A549 (cell line): ENCODE results near the gene TSR3. TPM values are rescaled to one million over a fixed set of nuclear protein-coding genes. Genes with fewer than 3 reads are reported as not detected.

Experiments
- ATAC-seq, 2 experiments: fragments of 200-7000 bp in 1 of 2; fragments of >200 bp in 1 of 2; cut with Nextera tagmentation in 1 of 2; cut with Tn5 transposase in 1 of 2; 3 replicates each; pipeline versions ENCODE4 v1.8.0 to v1.9.1; 2018 to 2020; ENCODE audit warnings: mild to moderate bottlenecking in 1 of 2, moderate library complexity in 1 of 2
- CTCF ChIA-PET: fragments of 300-600 bp; sonication (Branson Sonifier 250); formaldehyde crosslinking; extraction: SDS; loops from one replicate; lab custom pipeline; 2021; ENCODE audit warnings: antibody characterized with exemption, inconsistent platforms; lab: Yijun Ruan, JAX
- POLR2A ChIA-PET: fragments of 350-600 bp; formaldehyde crosslinking; extraction: SDS; loops from one replicate; lab custom pipeline; 2021; ENCODE audit warnings: antibody characterized with exemption, inconsistent platforms; lab: Yijun Ruan, JAX
- DNase-seq, 2 experiments: peaks; one replicate each; pipeline versions ENCODE4 v3.0.0 to v3.0.0-alpha.2; 2011 to 2016; ENCODE audit warnings: low read depth in 1 of 2, low spot score in 1 of 2
- FAIRE-seq: peaks from 2 replicates; lab custom pipeline; 2011; peaks lifted over from hg19 to GRCh38; lab: Jason Lieb, UNC
- H3K27ac ChIP-seq, 2 experiments: fragments of >200 bp; sonication (Bioruptor Twin); formaldehyde crosslinking; 3 replicates each; pipeline ENCODE4 v1.5.1; 2016 to 2017
- H3K4me1 ChIP-seq: fragments of >200 bp; sonication (Bioruptor Twin); formaldehyde crosslinking; 3 replicates; pipeline ENCODE4 v1.6.1; 2016
- H3K4me2 ChIP-seq: fragments of >200 bp; sonication (Bioruptor Twin); formaldehyde crosslinking; 3 replicates; pipeline ENCODE4 v1.6.1; 2016
- H3K4me3 ChIP-seq: fragments of >200 bp; sonication (Bioruptor Twin); formaldehyde crosslinking; 3 replicates; pipeline ENCODE4 v1.5.1; 2016
- H3K9me3 ChIP-seq: fragments of >200 bp; sonication (Bioruptor Twin); formaldehyde crosslinking; 3 replicates; pipeline ENCODE4 v1.6.1; 2016
- BCL3 ChIP-seq: fragments of >200 bp; sonication (Bioruptor Twin); formaldehyde crosslinking; IDR thresholded peaks from 3 replicates; pipeline ENCODE4 v1.6.1; 2016
- BHLHE40 ChIP-seq: IDR thresholded peaks from 2 replicates; pipeline ENCODE4 v1.6.1; 2012; ENCODE audit warnings: low read depth, low read length, inconsistent platforms
- CBX2 ChIP-seq: fragments of 200-600 bp; sonication (generic); IDR thresholded peaks from 2 replicates; pipeline ENCODE4 v1.6.1; 2016; ENCODE audit warnings: low read depth, mild to moderate bottlenecking, borderline replicate concordance
- CEBPB ChIP-seq, 2 experiments: fragments of >200 bp in 1 of 2; sonication (Bioruptor Twin) in 1 of 2; formaldehyde crosslinking in 1 of 2; IDR thresholded peaks; 2 replicates each; pipeline ENCODE4 v1.6.1; 2012 to 2016
- EP300 ChIP-seq, 2 experiments: fragments of >200 bp; sonication (Bioruptor Twin); formaldehyde crosslinking; IDR thresholded peaks; 2 replicates in 1 of 2; 3 replicates in 1 of 2; pipeline ENCODE4 v1.6.1; 2016 to 2017
- FOXS1 ChIP-seq: fragments of 250-450 bp; sonication (Bioruptor Pico); IDR thresholded peaks from 2 replicates; pipeline ENCODE4 v1.5.0; 2020; ENCODE audit warnings: mild to moderate bottlenecking, moderate library complexity
- GATA3 ChIP-seq: IDR thresholded peaks from 2 replicates; pipeline ENCODE4 v1.6.1; 2012; ENCODE audit warnings: borderline replicate concordance
- HES2 ChIP-seq: fragments of >200 bp; sonication (Bioruptor Twin); formaldehyde crosslinking; IDR thresholded peaks from 2 replicates; pipeline ENCODE4 v1.6.1; 2016
- JUN ChIP-seq, 2 experiments: fragments of >200 bp; sonication (Bioruptor Twin); formaldehyde crosslinking; IDR thresholded peaks; 2 replicates in 1 of 2; 3 replicates in 1 of 2; pipeline ENCODE4 v1.6.1; 2016 to 2017
- KDM1A ChIP-seq: fragments of 200-600 bp; sonication (generic); IDR thresholded peaks from 2 replicates; pipeline ENCODE4 v1.6.1; 2016; ENCODE audit warnings: low read depth, mild to moderate bottlenecking
- MAFK ChIP-seq: fragments of 450-650 bp; IDR thresholded peaks from 2 replicates; pipeline ENCODE4 v1.6.1; 2014; ENCODE audit not compliant: partially characterized antibody
- MAX ChIP-seq: IDR thresholded peaks from 2 replicates; pipeline ENCODE4 v1.6.1; 2012
- MAZ ChIP-seq: fragments of 150-350 bp; IDR thresholded peaks from 2 replicates; pipeline ENCODE4 v1.6.1; 2014; ENCODE audit warnings: antibody characterized with exemption, low read depth, low read length, borderline replicate concordance
- MYC ChIP-seq: IDR thresholded peaks from 2 replicates; pipeline ENCODE4 v1.6.1; 2012; ENCODE audit warnings: mild to moderate bottlenecking, inconsistent platforms, low read length, improper control_type of control experiment, borderline replicate concordance
- PHF8 ChIP-seq: fragments of 200-600 bp; sonication (generic); IDR thresholded peaks from 2 replicates; pipeline ENCODE4 v1.6.1; 2016; ENCODE audit warnings: low read depth, mild to moderate bottlenecking, antibody characterized with exemption, moderate library complexity, borderline replicate concordance
- POLR2AphosphoS2 ChIP-seq: conservative IDR thresholded peaks from 2 replicates; pipeline ENCODE4 v1.6.1; 2012; ENCODE audit warnings: low read length, improper control_type of control experiment, inconsistent platforms
- RCOR1 ChIP-seq: fragments of 150-350 bp; IDR thresholded peaks from 2 replicates; pipeline ENCODE4 v1.6.1; 2014; ENCODE audit warnings: antibody characterized with exemption, low read length, low read depth
- TFCP2L1 ChIP-seq: fragments of 250-450 bp; sonication (Bioruptor Pico); IDR thresholded peaks from 2 replicates; pipeline ENCODE4 v1.5.0; 2021; ENCODE audit warnings: mild to moderate bottlenecking
- ZC3H11A ChIP-seq: fragments of 450-650 bp; IDR thresholded peaks from 2 replicates; pipeline ENCODE4 v1.6.1; 2014; ENCODE audit warnings: antibody characterized with exemption, mild to moderate bottlenecking
- ZNF302 ChIP-seq: fragments of 250-450 bp; sonication (Bioruptor Pico); IDR thresholded peaks from 2 replicates; pipeline ENCODE4 v1.9.0; 2021; ENCODE audit warnings: inconsistent platforms, mild to moderate bottlenecking, moderate library complexity
- WGBS: methylation state at CpG from one replicate; pipeline ENCODE4 v1.1.6; 2017; ENCODE audit errors: missing lambda C conversion rate; 5-methylcytosine and 5-hydroxymethylcytosine counted together
- polyA plus RNA-seq, 4 experiments: library from polyadenylated mRNA; depleted of rRNA in 3 of 4; stranded (reverse); fragments of >200 nt; fragmentation: RNase III in 1 of 4; extraction: RNeasy Plus Mini Kit Qiagen cat#74134 plus additional on column Dnase treatment in 1 of 4; gene quantifications; 2 replicates in 3 of 4; 3 replicates in 1 of 4; pipeline ENCODE4 v1.2.3, GENCODE V29; 2011 to 2017
- TF ChIP-seq, protein P1 (sequence below): IDR thresholded peaks from 2 replicates; pipeline ENCODE4 v1.6.1; 2012
- TF ChIP-seq, protein P2 (sequence below): fragments of >200 bp; sonication (Bioruptor Twin); formaldehyde crosslinking; IDR thresholded peaks from 3 replicates; pipeline ENCODE4 v1.5.1; 2016

Gene TSR3
- polyA plus RNA-seq, 2 of the 4 experiments (the other 2 are of a cell fraction): 32.6 to 52.3 TPM

DNA sequence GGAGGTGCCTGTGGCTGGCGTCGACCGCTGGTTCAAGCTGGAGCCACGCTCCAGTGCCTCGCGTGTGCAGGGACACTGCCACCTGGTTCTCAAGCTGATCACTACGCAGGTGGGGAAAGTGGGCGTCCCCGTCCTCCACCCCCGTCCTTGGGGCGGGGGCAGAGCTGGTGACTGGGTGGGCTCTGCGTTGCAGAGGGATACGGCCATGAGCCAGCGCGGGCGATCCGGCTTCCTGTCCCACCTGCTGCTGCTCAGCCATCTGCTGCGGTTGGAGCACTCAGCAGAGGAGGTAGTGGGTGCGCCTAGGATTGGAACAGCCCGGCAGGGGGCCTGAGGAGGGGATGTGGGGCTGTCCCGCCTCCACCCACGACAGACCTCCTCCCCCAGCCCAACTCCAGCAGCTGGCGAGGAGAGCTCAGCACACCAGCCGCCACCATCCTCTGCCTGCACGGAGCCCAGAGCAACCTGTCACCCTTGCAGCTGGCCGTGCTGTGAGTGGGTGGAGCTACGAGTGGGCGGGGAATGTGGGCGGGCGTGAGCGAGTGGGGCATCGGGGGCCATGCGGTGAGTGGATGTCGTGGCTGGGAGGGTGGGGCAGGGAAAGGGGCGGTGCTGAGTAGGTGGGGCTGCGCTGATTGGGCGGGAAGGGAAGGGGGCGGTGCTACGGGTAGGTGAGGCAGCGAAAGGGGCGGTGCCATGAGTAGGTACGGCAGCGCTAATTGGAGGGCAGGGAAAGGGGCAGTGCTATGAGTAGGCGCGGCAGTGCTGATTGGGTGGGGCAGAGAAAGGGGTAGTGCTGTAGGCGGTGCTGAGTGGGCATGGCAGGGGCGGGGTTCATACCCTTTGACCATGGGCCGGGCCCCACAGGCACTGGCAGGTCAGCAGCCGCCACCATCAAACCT lies 8.9 kb downstream of the TSR3 start:
- ChIA-PET CTCF (interaction anchor here (0.8 to 9.4 kb wide), 5 partner anchors 10 to 42 kb away, joined by 3 to 78 read pairs (median 8); partner anchors contain the start of gene BAIAP3), POLR2A (interaction anchor here (0.6 kb wide), 3 partner anchors 14 to 36 kb away, joined by 3 to 6 read pairs (median 3); no protein-coding TSS in a partner anchor)
- ATAC-seq (peak; percentile 68 to 94), DNase-seq (peak; percentile 99 to 100), FAIRE-seq (peak; percentile 70)
- H3K9me3 ChIP-seq: no peaks in the 10 kb centered on the region
- 4% methylated on average over 25 of the region's 49 CpGs for whole genome bisulfite sequencing
- peak overlapping the region; percentile 90 for H3K4me2 ChIP-seq
- H3K4me3 ChIP-seq: peak overlapping the region; percentile 20; the same call in 1 of the 3 replicates
- TF ChIP-seq CBX2 (no peak), MAX (peak; percentile 18; the same call in 1 of the 2 replicates), MAFK (peak; percentile 86)
- no peak overlapping the region for H3K27ac ChIP-seq
- peaks cover 14% of the 10 kb centered on the region for H3K4me1 ChIP-seq

DNA sequence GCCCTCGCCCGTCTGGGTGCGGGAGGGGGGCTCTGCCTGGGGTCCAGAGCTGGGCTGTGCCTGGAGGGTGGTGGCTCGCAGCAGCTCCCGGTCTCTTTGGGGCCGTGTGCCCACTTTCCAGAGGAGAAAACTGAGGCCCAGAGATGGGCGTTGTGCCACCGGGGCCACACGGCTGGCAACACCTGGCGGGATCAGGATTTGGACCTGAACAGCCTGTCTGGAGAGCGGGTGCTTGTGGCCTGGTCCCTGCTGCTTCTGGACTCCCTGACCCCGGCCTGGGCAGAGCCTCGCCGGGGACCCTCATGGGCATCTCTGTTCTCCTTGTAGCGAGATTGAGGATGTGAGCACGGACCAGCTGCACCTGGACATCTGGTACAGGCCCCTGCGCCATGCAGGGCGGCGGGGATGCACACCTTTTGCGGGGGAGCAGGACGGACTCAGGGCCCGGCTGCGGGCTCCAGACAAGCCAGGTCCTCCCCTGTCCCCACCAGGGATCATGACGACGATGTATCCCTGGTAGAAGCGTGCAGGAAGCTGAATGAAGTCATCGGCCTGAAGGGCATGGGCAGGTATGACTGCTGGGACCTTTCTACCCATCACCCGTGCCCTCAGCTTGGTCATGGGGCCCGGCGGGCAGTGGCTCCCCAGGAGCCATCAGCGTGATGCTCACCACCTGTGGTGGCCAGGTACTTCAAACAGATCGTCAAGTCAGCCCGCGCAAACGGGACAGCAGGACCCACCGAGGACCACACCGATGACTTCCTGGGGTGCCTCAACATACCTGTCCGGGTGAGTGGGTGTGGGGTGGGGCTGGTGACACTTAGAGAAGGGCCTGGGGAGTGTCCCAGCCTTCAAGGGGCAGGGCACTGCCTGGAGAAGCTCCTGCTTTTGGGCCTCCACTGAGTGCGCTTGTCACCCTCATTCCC lies 9.9 kb downstream of the TSR3 start:
- 72% methylated on average over 16 of the region's 39 CpGs for WGBS
- POLR2A ChIA-PET: interaction anchor here (0.6 kb wide), 1 partner anchor 80 kb away, joined by 8 read pairs; no protein-coding TSS in a partner anchor
- Histone ChIP-seq H3K4me1 (peaks cover 14% of the 10 kb centered on the region), H3K27ac (no peak overlapping the region), H3K4me2 (peak overlapping the region; percentile 90), H3K4me3 (no peak overlapping the region; the same call in 2 of the 3 replicates), H3K9me3 (no peaks in the 10 kb centered on the region)
- TF ChIP-seq KDM1A (peak; percentile 49; the same call in 1 of the 2 replicates), CBX2 (no peak), BCL3 (no peak)
- no peak for ATAC-seq
- FAIRE-seq: no peak
- CTCF ChIA-PET: interaction anchor here (1.0 to 9.4 kb wide), 3 partner anchors 11 to 41 kb away, joined by 3 to 78 read pairs (median 18); no protein-coding TSS in a partner anchor
- DNase-seq: no peak

DNA sequence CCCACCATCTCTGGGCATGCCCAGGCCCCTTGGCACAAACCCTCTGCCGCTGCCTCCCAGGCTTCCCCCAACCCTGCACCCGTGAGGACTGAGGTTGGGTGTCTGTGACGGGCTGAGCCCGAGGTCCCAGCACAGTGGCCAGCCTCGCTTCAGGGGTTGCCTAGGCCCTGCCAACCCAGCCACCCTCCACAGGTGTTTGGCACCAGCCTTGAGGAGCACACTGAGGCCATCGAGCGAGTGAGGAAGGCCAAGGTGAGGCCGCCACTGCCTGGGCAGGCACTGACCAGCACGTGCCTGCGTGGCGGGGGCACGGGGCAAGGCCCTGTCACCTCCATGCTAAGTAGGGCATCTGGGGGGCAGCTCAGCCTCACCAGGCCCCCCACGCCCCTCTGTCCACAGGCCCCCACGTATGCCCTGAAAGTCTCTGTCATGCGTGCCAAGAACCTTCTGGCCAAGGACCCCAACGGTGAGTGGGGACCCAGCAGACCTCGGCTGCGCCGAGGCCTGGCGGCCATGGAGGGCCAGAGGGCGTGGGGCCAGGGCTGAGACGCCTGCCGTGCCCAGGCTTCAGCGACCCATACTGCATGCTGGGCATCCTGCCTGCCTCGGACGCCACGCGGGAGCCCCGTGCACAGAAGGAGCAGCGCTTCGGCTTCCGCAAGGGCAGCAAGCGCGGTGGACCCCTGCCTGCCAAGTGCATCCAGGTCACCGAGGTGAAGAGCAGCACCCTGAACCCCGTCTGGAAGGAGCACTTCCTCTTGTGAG lies 10.8 kb downstream of the TSR3 start:
- CTCF ChIA-PET: interaction anchor here (3.0 to 9.4 kb wide), 2 partner anchors 24 to 40 kb away, joined by 18 to 78 read pairs; no protein-coding TSS in a partner anchor
- H3K9me3 ChIP-seq: no peaks in the 10 kb centered on the region
- H3K4me3 ChIP-seq: no peak overlapping the region
- DNase-seq: no peak
- ATAC-seq: no peak
- no peak for FAIRE-seq
- POLR2A ChIA-PET: interaction anchor here (0.6 kb wide), 1 partner anchor 80 kb away, joined by 8 read pairs; no protein-coding TSS in a partner anchor
- 90% methylated on average over 13 of the region's 36 CpGs for WGBS
- no peak overlapping the region for H3K4me2 ChIP-seq
- peaks cover 14% of the 10 kb centered on the region for H3K4me1 ChIP-seq
- no peak overlapping the region for H3K27ac ChIP-seq
- no peak for TF ChIP-seq HES2
- no peak for TF ChIP-seq POLR2AphosphoS2
- TF ChIP-seq, protein P1, sequence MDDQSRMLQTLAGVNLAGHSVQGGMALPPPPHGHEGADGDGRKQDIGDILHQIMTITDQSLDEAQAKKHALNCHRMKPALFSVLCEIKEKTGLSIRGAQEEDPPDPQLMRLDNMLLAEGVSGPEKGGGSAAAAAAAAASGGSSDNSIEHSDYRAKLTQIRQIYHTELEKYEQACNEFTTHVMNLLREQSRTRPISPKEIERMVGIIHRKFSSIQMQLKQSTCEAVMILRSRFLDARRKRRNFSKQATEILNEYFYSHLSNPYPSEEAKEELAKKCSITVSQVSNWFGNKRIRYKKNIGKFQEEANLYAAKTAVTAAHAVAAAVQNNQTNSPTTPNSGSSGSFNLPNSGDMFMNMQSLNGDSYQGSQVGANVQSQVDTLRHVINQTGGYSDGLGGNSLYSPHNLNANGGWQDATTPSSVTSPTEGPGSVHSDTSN: no peak
- no peak for TF ChIP-seq TFCP2L1 (CRISPR knock-in tag)
- no peak for TF ChIP-seq ZC3H11A
- no peak for TF ChIP-seq GATA3
- no peak for TF ChIP-seq MAX
- no peak for TF ChIP-seq RCOR1
- no peak for TF ChIP-seq FOXS1
- TF ChIP-seq PHF8: no peak
- no peak for TF ChIP-seq BHLHE40
- no peak for TF ChIP-seq JUN (IDR thresholded peaks at IDR 0.05)
- TF ChIP-seq ZNF302 (CRISPR knock-in tag): no peak
- TF ChIP-seq CEBPB (IDR thresholded peaks at IDR 0.05): no peak
- TF ChIP-seq EP300 (IDR thresholded peaks at IDR 0.05): no peak
- TF ChIP-seq, protein P2, sequence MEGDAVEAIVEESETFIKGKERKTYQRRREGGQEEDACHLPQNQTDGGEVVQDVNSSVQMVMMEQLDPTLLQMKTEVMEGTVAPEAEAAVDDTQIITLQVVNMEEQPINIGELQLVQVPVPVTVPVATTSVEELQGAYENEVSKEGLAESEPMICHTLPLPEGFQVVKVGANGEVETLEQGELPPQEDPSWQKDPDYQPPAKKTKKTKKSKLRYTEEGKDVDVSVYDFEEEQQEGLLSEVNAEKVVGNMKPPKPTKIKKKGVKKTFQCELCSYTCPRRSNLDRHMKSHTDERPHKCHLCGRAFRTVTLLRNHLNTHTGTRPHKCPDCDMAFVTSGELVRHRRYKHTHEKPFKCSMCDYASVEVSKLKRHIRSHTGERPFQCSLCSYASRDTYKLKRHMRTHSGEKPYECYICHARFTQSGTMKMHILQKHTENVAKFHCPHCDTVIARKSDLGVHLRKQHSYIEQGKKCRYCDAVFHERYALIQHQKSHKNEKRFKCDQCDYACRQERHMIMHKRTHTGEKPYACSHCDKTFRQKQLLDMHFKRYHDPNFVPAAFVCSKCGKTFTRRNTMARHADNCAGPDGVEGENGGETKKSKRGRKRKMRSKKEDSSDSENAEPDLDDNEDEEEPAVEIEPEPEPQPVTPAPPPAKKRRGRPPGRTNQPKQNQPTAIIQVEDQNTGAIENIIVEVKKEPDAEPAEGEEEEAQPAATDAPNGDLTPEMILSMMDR: no peak
- TF ChIP-seq MAZ: no peak
- TF ChIP-seq MYC: no peak
